Activated naive CD8-positive, alpha-beta T cell treated with anti-CD3 and anti-CD28 coated beads for 36 hours (primary cell): Measurements from ENCODE around the gene NXN. TPM values are rescaled to one million over a fixed set of nuclear protein-coding genes. Genes with fewer than 3 reads are reported as not detected.
"Not testable (repeated sequence)": the region's sequence is repeated elsewhere in the genome, so short reads cannot be mapped to it uniquely, and the experiment has no call there.

ENCODE experiments used
- DNase-seq: peaks from one replicate; pipeline ENCODE4 v3.0.0; 2021
- H3K27ac Mint-ChIP-seq: one replicate; pipeline ENCODE4 v1.8.0; 2022; ENCODE audit warnings: mild to moderate bottlenecking, moderate library complexity, mixed read lengths
- H3K27me3 Mint-ChIP-seq: one replicate; pipeline ENCODE4 v1.8.0; 2022; ENCODE audit warnings: mild to moderate bottlenecking, mixed read lengths
- H3K36me3 Mint-ChIP-seq: one replicate; pipeline ENCODE4 v1.8.0; 2021; ENCODE audit warnings: mild to moderate bottlenecking, mixed read lengths
- H3K4me1 Mint-ChIP-seq: one replicate; pipeline ENCODE4 v1.8.0; 2021; ENCODE audit warnings: mixed read lengths
- H3K4me3 Mint-ChIP-seq: one replicate; pipeline ENCODE4 v1.8.0; 2022; ENCODE audit warnings: mild to moderate bottlenecking, moderate library complexity, mixed read lengths
- H3K9me3 Mint-ChIP-seq: one replicate; pipeline ENCODE4 v1.8.0; 2022; ENCODE audit warnings: mixed read lengths
- total RNA-seq, 2 experiments: library from RNA; stranded (reverse); gene quantifications; one replicate each; pipeline ENCODE4 v1.2.3, GENCODE V29; 2021

NXN gene
- total RNA-seq, 2 experiments from 2014 or later, result 0.48 to 0.49 TPM

GRCh38 chr17:802481-802880 lies 177.1 kb downstream of the NXN start:
- Mint-ChIP-seq H3K27me3 (no peaks in the 10 kb centered on the region), H3K4me3 (no peak overlapping the region), H3K27ac (no peak overlapping the region), H3K36me3 (no peaks in the 10 kb centered on the region), H3K4me1 (no peaks in the 10 kb centered on the region), H3K9me3 (no peaks in the 10 kb centered on the region)
- DNase-seq, result no peak

- H3K9me3 Mint-ChIP-seq, result no peaks in the 10 kb centered on the region
These were observed 177.9 kb downstream of the NXN start for GRCh38 chr17:801660-802059.

GRCh38 chr17:800446-801242 lies 178.9 kb downstream of the NXN start:
- Mint-ChIP-seq H3K27me3 (no peaks in the 10 kb centered on the region), H3K36me3 (peaks cover 4% of the 10 kb centered on the region), H3K27ac (no peak overlapping the region), H3K4me3 (no peak overlapping the region), H3K9me3 (no peaks in the 10 kb centered on the region), H3K4me1 (no peaks in the 10 kb centered on the region)
- DNase-seq, result no peak

More at GRCh38 chr17:801660-802059, 177.9 kb downstream of the NXN start:
- Mint-ChIP-seq H3K4me1 (no peaks in the 10 kb centered on the region), H3K4me3 (no peak overlapping the region), H3K27me3 (no peaks in the 10 kb centered on the region), H3K36me3 (peaks cover 2% of the 10 kb centered on the region), H3K27ac (no peak overlapping the region)
- DNase-seq, result no peak

- Mint-ChIP-seq H3K4me3 (no peak overlapping the region), H3K4me1 (peaks cover 6% of the 10 kb centered on the region), H3K9me3 (no peaks in the 10 kb centered on the region), H3K36me3 (peaks cover 9% of the 10 kb centered on the region), H3K27ac (no peak overlapping the region), H3K27me3 (no peaks in the 10 kb centered on the region)
- no peak for DNase-seq
These were observed 180.3 kb downstream of the NXN start for GRCh38 chr17:799261-799660.

GRCh38 chr17:798246-798645 lies 181.3 kb downstream of the NXN start:
- peaks cover 9% of the 10 kb centered on the region for H3K36me3 Mint-ChIP-seq
- H3K4me1 Mint-ChIP-seq, result peaks cover 6% of the 10 kb centered on the region
- no peaks in the 10 kb centered on the region for H3K27me3 Mint-ChIP-seq
- no peak overlapping the region for H3K27ac Mint-ChIP-seq
- no peak overlapping the region for H3K4me3 Mint-ChIP-seq
- no peak for DNase-seq
- H3K9me3 Mint-ChIP-seq, result no peaks in the 10 kb centered on the region

- Mint-ChIP-seq H3K4me3 (no peak overlapping the region), H3K27me3 (no peaks in the 10 kb centered on the region), H3K36me3 (peaks cover 12% of the 10 kb centered on the region), H3K9me3 (no peaks in the 10 kb centered on the region), H3K27ac (no peak overlapping the region), H3K4me1 (peaks cover 6% of the 10 kb centered on the region)
- DNase-seq, result no peak
These were observed 182.2 kb downstream of the NXN start for GRCh38 chr17:797236-797840.

- H3K27ac Mint-ChIP-seq, result no peak overlapping the region
- H3K36me3 Mint-ChIP-seq, result peaks cover 13% of the 10 kb centered on the region
- H3K27me3 Mint-ChIP-seq, result no peaks in the 10 kb centered on the region
- no peaks in the 10 kb centered on the region for H3K9me3 Mint-ChIP-seq
- no peak overlapping the region for H3K4me3 Mint-ChIP-seq
- no peak for DNase-seq
- peaks cover 6% of the 10 kb centered on the region for H3K4me1 Mint-ChIP-seq
These were observed 183.0 kb downstream of the NXN start for GRCh38 chr17:796609-797008.

- H3K9me3 Mint-ChIP-seq, result no peaks in the 10 kb centered on the region
- no peak for DNase-seq
- H3K4me1 Mint-ChIP-seq, result peaks cover 7% of the 10 kb centered on the region
- H3K4me3 Mint-ChIP-seq, result no peak overlapping the region
- no peaks in the 10 kb centered on the region for H3K27me3 Mint-ChIP-seq
- peaks cover 19% of the 10 kb centered on the region for H3K36me3 Mint-ChIP-seq
- H3K27ac Mint-ChIP-seq, result no peak overlapping the region
These were observed 183.9 kb downstream of the NXN start for GRCh38 chr17:795721-796120.

- Mint-ChIP-seq H3K27ac (no peak overlapping the region), H3K27me3 (no peaks in the 10 kb centered on the region), H3K4me3 (no peak overlapping the region)
These were observed 184.3 kb downstream of the NXN start for GRCh38 chr17:795276-795675.

GRCh38 chr17:794876-795275 lies 184.7 kb downstream of the NXN start:
- peak; percentile 40 for DNase-seq
- peaks cover 21% of the 10 kb centered on the region for H3K36me3 Mint-ChIP-seq
- H3K4me3 Mint-ChIP-seq, result no peak overlapping the region
- H3K9me3 Mint-ChIP-seq, result no peaks in the 10 kb centered on the region
- H3K27me3 Mint-ChIP-seq, result no peaks in the 10 kb centered on the region
- peak overlapping the region; percentile 12 for H3K27ac Mint-ChIP-seq
- peaks cover 7% of the 10 kb centered on the region for H3K4me1 Mint-ChIP-seq

More at GRCh38 chr17:795276-795675, 184.3 kb downstream of the NXN start:
- DNase-seq, result no peak
- peaks cover 7% of the 10 kb centered on the region for H3K4me1 Mint-ChIP-seq
- H3K36me3 Mint-ChIP-seq, result peaks cover 19% of the 10 kb centered on the region
- no peaks in the 10 kb centered on the region for H3K9me3 Mint-ChIP-seq

GRCh38 chr17:792277-792676 lies 187.3 kb downstream of the NXN start:
- Mint-ChIP-seq H3K27ac (no peak overlapping the region), H3K4me1 (peaks cover 7% of the 10 kb centered on the region), H3K4me3 (no peak overlapping the region), H3K9me3 (no peaks in the 10 kb centered on the region), H3K36me3 (peaks cover 21% of the 10 kb centered on the region), H3K27me3 (no peaks in the 10 kb centered on the region)
- no peak for DNase-seq

- H3K36me3 Mint-ChIP-seq, result peaks cover 22% of the 10 kb centered on the region
- H3K27ac Mint-ChIP-seq, result no peak overlapping the region
- H3K4me1 Mint-ChIP-seq, result peaks cover 7% of the 10 kb centered on the region
- no peak for DNase-seq
- H3K4me3 Mint-ChIP-seq, result no peak overlapping the region
- no peaks in the 10 kb centered on the region for H3K27me3 Mint-ChIP-seq
- no peaks in the 10 kb centered on the region for H3K9me3 Mint-ChIP-seq
These were observed 187.7 kb downstream of the NXN start for GRCh38 chr17:791829-792228.

- H3K9me3 Mint-ChIP-seq, H3K4me1 Mint-ChIP-seq, H3K27ac Mint-ChIP-seq, DNase-seq, H3K27me3 Mint-ChIP-seq, H3K4me3 Mint-ChIP-seq: not testable (repeated sequence)
- H3K36me3 Mint-ChIP-seq, result peaks cover 19% of the 10 kb centered on the region
These were observed 188.7 kb downstream of the NXN start for GRCh38 chr17:790874-791247.

GRCh38 chr17:789931-790873 lies 189.4 kb downstream of the NXN start:
- H3K9me3 Mint-ChIP-seq, H3K27ac Mint-ChIP-seq, H3K27me3 Mint-ChIP-seq, H3K4me3 Mint-ChIP-seq, DNase-seq: not testable (repeated sequence)
- H3K36me3 Mint-ChIP-seq, result peaks cover 19% of the 10 kb centered on the region
- peaks cover 12% of the 10 kb centered on the region for H3K4me1 Mint-ChIP-seq
